ENCODE measurements around the gene MCM10.

DNA sequence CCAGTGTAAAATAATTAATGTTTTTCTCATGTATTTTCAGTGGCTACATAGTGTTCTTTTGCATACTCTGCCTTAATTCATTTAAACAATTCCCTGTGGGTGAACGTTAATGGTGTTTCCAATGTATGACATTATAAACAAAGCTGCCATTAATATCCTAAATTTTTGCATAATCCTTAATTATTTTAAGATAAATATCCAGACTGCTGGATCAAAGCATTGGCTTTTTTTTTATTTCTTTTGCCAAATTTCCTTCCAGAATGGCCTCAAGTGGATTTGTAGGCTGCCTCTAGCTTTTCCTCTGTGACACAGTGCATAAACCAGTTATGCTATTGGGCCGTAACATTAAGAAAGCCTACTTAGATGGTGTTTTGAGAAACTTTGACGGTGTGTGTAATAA, 29.5 kb downstream of the MCM10 start:
- no peak for TF ChIP-seq CTCF (IDR thresholded peaks at IDR 0.05; ENCODE audit: low read length)
- TF ChIP-seq EZH2phosphoT487 (IDR thresholded peaks at IDR 0.05; ENCODE audit: low read length), result no peak

Data from MM.1S (cell line).